Hepatic stellate cell (primary cell): Measurements from ENCODE around the gene PNPLA5.

Experiments
- DNase-seq: peaks from one replicate; pipeline ENCODE4 v3.0.0; 2011; ENCODE audit warnings: low spot score

The PNPLA5 gene

DNA sequence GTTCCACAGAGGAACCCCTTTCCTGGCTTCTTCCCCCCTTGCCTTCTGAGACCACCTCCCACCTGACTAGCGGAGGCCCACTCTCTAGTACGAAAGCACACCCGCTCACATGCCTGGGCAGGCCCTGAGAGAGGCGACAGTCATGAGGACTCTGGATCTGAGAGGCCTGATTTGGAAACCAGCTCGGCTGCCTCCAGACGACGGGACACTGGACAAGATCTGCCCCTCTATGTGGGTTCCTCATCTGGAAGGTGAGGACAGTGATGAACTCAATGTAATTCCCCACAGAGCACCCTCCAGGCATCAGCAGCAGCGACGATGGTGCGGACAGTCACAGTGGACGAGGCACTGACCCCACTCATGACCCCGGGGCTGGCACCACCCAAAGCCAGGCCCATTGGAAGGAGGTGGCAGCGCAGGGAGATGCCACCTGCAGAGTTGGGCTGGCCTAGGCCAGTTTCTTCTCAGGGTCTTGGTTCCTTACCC lies 37.0 kb downstream of the PNPLA5 start:
- no peak for DNase-seq

DNA sequence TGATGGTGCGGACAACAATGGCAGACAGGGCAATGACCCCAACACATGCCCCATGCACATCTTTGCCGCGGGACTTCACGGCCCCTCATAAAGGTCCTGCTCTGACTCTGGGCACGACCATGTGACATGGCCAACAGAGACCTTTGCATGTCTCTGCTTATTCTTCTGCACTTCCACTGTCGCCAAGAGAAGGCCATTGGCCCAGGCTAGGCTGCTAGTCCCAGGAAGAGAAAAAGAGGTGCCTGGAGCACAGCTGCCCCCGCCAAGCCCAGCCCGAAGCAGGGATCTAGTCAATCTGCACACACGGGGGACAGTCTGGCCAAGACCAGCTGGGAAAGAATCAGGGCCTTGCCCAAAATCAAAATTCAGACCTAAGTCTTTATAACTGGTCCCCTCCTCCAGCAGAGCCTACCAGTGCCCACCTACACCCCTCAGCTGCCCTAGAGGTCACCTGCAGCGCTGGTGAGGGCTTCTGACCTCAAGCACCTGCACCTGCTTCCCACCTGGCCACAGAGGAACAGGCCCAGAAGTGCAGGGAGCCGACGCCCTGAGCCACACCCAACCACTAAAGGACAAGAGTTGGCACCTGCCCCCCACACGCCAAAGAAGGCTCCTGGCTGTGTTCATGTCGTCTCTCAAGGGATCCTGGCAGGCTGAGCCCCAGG lies 37.6 kb downstream of the PNPLA5 start:
- DNase-seq = no peak

DNA sequence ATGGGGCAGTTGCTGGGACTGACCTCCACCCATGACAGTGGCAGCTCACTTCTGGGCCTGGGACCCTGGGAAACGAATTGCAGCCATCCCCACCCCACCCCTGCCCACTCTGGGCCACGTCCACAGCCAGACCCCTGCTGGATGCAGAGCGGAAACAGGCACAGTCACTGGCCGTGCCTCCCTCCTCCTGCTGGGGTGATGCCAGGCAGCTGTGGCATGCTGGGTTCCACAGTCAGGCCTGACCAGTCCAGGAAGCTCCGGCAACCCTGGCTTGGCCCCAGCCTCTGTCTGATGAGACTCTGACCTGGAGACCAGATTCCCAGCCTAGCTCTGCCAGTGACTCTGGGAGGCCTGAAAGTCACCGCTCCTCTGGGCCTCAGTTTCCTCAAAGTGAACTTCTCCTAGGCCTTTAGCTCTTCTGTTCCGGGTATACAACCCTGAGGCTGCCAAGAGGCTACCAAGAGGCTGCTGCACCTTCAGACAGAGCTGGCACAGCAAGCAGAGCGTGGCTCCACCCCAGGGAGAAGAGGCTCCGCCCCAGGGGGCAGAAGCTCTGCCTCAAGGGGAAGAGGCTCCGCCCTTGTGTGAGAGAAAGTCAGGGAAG lies 38.4 kb downstream of the PNPLA5 start:
- DNase-seq = no peak

DNA sequence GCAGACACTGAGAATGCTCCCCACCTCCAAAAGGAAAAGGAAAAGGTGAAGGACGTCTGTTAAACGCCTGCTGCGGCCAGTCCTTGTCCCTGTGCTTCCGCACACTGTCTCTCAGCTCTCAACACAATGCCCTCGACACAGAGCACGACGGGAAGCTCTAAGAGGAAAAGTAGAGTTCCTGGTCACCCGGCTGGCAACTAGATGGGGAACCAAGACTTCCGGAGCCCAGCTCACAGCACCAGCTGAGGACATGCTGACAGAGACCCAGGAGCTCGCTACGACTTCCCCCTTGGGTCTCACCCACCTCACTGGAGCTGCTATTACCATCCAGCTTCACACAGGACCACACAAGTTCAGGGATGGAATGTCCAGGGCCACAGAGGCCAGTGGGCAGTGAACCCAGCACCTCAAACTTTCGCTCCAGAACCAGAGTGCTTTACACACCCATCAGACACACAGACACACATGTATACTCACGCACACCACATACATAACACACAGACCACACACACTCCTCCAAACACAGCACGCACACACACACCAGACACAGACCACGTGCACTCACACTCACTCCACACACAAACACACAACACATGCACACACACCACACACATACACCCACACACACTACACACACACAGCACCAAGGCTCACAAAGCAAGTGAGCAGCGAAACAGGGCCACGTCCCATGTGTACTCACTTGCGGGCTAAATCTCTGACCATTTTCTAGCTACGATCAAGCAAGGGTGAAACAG lies 39.1 kb downstream of the PNPLA5 start:
- no peak for DNase-seq

DNA sequence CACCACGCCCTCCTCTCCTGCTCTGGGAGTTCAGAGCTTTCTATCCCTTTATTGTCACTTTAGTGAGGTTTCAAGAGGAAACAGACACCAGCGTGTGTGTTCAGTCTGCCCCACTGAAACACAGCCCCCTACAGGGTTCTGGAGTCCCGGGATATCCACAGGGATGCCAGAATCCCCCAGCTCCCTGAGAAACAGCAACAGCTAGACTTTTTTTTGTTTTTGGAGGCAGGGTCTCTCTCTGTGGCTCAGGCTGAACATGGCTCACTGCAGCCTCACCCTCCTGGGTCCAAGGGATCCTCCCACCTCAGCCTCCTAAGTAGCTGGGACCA lies 39.9 kb downstream of the PNPLA5 start:
- DNase-seq = no peak

DNA sequence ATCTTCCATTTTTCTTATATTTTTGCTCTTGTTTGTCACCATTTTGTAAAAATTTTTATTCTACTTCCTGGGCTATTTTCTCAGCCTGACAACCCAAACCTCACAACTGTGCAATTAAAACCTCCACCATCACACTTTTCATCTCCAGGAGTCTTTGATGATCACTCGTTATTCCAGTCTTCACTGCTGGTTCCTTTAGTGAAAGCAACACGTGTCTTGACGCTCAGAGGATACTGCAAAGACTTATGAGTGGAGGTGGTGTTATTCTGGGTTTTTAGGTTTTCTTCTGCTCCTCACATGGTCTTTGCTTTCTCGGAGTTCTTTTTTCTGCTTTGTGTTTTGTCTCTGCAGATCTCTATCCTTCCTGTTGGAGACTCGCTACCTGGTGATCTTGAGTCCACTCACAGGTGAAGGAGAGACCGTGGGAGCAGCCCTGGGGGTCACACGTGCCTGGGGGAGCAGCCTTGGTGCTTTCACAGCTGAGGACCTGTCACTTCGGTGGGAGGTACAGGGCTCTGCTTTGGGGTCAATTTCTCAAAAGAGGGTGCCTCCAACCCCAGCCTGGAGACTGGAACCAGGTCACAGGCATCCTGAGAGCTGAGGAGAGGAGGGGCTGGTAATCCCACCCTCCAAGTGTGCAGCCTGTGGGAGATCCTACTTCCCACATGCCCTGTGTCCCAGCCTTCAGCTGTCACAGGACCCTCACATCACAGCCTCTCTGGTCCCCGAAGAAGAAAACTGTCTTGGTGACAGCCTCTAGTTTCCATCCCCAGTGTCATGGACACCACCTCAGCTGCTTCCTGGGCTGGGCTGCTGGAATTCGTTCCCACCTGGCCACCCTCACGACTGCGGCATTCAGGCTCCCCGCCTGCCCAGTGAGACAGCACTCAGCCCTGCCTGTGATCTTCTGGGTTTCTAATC lies 40.5 kb downstream of the PNPLA5 start:
- DNase-seq = no peak

DNA sequence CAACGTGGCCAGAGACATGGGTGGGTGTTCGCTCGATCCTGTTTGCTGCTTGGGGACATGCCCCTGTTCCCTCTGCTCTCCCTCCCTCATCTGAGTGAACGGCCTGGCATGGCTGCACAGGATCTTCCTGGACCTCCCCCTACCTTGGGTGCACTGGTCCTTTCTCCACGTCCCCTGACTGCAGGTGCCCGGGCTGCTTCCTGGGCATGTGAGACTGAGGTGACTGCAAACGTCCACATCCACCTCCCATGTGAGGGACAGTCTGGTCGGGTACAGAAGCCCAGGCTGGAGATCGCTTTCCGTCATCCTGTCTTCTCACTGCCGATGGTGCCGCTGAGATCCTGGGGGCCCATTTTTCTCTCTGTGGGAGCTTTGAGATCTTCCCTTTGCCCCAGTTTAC lies 41.3 kb downstream of the PNPLA5 start:
- DNase-seq = no peak

DNA sequence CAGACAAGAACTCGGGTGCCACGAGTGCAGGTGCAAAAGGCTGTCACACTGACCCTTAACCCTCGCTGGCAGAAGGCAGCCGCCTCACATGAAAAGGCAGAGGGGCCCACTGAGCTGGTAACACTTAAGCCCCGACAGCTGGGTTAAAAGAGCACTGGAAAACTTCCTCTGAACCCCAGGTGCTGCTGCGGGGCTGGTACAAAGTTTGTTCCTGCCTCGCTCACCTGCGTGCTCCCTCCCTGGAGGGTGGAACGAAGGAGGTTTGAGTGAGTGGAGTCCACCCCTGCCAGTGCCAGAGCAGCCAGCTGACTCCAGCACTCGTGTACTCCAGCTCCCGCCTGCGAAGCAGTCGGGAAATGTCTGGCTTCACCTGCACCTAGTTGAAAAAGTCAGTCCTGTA lies 42.1 kb downstream of the PNPLA5 start:
- DNase-seq = no peak

DNA sequence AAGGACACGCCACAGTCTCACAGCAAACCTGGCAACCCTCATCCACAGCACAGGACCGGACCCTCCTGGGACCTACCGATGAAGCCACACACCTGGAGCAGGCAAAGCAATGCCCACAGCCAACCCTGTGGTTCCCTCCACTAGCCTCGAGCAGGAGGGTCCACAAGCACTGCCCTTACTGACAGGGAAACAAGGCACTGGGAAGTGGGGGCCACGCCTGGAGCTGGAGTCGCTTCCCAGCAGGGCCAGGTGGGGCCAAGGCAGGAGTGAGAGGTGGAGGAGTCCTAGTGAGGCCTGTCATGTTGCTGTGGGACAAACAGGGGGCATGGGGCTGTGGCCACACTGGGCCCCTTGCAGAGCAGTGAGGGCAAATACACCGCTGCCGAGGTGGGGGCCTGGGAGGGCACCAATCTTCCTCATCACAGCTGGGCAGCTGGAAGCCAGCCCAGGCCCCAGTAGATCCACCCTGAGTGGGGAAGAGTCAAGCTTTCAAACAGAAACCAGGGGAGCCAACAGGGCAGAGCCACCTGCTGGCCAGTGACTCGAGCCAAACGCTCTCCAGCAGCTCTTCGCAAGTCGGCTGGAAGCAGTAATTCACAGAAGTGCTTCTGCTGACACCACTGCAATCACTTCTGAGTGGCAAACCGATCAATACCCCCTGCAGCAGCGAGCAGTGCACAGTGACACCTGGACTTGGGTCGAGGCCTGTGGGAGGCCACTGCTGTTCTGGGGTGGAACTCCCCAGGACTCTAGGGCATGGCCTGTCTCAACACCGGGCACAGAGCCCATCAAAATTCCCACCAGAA lies 43.2 kb downstream of the PNPLA5 start:
- peak; percentile 43 for DNase-seq

DNA sequence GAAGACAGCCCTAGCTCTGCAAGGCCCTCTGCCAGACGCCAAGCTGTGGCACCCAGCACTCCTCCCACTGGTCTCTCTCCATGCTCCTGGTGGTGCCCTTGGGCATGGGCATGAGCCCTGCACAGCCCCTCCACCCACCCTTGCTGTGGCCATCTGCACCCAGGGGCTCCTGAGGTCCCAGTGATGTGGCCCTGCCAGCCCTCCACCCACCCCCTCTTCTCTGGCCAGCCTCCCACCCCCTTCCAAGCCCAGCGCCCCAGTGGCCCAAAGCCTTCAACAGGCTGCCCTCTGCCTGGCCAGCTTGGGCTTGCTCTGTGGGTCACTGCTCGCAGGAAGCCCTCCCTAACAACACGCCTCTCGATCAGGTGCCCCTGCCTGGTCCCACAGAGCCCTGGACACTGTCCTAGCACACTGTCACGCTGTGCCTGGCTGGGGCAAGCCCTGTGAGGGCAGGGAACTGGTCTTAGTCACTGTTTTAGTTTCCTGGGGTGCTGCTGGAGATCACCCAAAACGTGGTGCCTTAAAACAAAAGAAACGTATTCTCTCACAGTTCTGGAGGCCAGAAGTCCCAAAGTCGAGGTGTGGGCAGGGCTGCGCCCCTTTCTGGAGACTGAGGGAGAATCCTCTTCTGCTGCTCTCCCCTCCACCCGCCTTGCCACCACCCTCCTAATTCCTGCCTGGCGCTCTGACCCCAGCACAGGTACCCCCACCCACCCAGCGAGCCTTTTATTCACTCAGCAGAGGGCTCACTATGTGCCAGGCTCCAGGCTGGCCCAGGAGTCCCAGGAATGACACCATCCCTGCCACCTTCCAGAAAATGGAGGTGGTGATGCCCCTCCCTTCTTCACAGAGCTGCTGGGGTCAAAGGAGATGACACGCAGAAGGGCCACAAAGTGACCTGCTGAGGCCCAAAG lies 44.2 kb downstream of the PNPLA5 start:
- no peak for DNase-seq

DNA sequence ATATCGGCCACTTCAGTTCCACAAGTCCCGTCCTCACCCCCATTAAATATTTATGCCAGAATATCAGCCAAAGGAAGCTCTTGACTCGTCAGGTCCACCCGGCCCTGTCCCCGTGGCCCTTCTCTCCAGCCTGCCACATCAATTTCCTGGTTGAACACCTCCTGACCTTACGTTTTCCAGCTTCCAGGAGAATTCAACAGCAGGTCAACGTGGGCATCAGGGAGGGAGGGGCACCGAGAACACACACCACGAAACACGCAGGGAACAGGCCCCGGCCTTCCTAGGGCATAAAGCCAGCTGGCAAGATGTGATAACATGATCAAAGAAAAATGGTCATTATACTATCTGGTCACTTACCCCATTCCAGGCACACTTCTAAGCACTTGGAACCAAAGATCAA lies 44.8 kb downstream of the PNPLA5 start:
- no peak for DNase-seq

DNA sequence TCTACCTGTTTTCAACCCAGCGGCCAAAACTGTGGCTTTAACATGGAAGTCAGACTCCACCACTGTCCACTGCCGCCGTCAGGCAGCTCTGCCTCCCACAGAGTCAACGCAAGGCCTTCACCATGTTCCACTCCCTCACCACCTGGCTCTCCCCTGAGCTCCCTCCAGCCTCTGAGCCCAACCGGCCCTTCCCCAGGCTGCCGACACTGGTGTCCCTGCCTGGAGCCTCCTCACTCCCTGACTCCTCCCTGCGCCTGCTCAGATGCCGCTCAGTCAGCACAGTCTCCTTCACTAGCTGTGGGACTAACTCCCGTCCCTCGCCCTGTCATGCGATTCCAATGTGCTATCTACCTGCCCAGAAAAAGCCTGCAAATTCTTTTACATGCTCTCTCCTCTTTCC lies 45.8 kb downstream of the PNPLA5 start:
- no peak for DNase-seq

DNA sequence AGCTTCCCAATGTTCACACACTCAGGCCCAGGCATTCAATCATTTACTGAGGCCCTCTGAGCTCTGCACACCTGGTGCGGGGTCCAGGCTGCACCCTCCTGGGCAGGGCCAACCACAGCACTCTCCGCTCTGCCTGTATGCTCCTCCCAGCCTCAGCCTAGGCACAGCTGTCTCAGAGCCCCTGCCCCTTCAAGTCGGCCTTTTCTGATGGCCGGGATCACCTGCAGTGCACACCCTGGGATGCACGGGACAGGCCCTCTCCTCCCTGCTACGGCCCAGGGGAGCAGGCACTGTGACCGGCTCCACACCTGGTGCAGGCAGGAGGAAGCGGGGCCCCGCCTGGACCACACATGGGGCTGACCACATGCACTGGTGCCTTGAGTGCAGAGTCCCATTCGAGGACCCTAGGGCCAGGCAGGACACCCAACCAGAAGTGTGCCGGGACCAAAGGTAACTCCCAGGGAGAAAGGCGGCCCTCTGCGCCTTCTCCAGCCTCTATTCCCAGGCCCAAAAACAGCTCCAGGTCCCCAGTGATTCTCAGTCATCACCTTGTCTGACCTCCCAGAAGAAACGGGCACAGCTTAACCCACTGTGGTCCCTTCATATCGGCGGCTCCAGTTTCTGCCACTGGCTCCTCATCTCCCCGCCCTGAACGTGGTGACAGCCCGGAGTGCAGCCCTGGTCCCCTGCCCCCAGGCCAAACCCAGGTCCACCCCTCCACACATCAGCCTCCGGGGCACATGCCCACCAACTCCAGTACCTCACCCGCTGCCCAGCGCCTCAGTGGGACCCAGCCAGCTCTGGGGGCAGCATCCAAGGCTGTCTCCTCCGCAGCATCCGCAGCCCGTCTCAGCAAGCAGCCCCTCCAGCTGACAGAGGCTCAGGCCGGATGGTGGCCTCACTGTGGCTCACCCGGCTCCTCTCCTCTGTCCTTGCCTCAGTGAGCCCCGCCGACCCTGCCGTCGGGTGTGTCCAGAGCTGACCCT lies 47.0 kb downstream of the PNPLA5 start:
- DNase-seq = no peak

DNA sequence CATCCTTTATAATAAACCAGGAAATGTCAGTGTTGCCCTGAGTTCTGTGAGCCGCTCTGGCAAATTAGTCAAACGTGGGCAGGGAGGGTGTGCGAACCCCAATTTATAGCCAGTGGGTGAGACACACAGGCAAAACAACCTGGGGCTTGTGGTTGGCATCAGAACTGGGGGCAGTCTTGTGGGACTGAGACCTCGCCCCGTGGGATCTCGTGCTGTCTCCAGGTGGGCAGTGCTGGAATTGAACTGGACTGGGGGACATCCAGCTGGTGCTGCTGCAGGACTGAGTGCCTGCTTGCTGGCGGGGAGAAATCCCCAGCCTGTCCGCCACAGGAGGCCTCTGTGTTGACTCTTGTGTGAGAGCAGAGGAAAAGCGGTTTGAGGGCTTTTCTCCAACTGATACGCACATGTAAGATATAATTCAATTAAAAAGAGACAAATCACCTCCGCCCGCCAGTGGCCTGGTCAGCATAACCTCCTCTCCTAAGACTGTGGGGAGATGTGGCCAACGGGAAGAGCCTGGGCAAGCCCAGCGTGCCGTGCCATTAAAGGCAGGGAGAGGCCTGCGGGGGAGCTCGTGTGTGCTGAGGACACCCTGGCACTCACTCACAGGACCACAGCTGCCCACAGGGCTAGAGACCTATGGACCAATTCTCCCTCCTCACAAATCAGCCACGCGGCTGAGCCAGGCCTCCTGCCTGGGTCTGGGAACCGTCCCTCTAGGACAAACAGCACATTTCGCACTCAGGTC lies 47.9 kb downstream of the PNPLA5 start:
- DNase-seq = no peak

DNA sequence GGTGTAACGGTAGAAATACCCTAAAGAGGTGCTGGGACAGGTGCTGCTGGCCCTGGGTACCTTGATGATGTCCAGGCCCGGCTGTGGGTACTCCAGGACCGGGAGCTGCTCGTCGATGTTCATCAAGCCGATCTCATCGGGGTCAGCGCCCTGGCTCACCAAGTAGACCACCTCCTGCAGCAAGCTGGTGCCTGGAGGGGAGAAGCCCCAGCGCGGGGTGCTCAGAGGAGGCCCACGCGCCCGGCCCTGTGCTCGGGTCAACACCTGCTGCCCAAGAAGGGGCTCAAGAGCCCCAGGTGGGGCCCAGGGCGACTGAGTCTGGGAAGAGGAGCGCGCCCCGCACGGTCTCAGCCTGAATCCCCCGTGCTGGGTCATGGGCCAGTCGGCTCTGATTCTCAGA lies 50.1 kb downstream of the PNPLA5 start:
- DNase-seq = no peak

DNA sequence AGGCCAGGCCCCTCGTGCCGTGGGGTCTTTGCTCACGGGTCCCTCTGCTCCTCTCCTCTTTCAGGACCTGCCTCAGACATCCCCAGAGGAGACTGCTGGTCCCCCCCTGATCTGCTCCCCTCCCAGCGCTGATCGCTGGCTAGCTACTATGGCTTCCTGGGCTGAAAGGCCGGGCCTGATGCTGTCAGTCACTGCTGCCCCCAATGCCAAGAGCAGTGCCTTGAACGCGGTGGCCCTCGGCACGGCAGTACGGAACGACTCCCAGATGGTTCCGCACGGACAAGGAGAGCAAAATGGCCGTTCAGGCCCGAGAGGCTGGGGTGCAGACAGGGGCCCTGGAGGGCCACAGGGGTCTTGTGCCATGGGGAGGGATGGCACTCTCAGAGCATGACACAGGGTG lies 51.0 kb downstream of the PNPLA5 start:
- DNase-seq = no peak

DNA sequence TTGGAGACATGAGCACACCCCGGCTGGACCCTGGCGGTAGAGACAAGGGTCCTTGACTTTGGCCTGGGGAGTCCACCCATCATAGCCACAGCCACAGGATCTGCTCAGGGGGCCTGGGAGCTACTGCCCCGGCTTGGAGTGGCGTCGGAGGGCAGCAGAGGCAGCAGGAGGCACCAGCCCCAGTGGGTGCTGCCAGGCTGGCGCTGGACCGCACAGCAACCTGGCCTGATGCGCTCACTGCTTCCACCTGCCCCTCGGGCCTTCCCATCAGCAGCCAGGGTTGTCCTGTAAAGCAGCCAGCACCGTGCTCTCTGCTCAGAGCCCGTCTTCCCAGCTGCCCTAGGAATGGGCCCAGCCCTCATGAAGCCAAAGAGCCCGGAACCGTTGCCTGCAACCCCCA lies 51.4 kb downstream of the PNPLA5 start:
- no peak for DNase-seq

DNA sequence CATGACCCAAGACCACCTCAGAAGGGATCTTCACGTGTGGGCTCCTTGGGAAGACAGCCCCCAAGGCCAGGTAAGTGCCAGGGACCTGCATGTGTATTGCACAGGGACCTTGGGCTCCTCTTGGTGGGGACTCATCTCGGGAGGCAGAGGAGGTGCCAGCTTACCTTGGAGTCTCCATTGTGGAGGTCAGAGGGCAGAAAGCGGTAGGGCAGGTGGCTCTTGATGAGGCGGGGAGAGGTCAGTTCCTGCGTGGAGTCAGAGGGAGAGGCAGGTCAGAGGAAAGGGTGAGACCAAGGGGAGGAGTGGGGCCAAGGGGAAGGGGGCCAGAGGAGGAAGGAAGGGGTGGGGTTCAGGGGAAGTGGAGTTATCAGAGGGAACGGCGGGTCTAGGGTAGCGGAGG lies 52.0 kb downstream of the PNPLA5 start:
- DNase-seq = no peak
